Measurements from ENCODE around the gene ABTB1.

DNA sequence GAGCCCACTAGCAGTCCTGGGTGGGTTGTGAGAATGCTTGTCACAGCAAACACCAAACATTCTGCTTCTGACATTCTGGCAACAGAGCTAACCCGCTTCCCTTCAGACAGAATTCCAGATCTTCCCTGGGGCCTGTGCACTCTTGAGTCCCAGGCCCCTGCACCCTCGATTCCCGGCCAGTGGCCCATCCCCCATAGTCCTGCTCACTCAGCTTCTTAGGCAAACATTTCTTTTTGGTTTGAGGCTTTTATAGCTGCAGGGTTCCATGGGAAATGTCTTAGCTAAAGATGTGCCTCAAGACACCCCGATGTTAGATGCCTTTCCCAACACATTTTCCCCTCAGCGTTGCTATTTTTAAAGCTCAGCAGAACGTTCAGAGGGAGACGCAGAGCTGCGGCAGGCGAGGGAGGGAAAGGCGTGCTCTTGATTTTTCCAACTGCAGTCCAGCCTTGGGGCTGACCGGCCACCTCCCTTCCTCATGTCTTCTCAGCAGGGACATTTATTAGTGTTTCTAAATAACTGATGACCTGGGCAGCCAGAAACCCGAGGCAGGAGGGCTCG, 35.2 kb downstream of the ABTB1 start:
- TF ChIP-seq, protein P1, sequence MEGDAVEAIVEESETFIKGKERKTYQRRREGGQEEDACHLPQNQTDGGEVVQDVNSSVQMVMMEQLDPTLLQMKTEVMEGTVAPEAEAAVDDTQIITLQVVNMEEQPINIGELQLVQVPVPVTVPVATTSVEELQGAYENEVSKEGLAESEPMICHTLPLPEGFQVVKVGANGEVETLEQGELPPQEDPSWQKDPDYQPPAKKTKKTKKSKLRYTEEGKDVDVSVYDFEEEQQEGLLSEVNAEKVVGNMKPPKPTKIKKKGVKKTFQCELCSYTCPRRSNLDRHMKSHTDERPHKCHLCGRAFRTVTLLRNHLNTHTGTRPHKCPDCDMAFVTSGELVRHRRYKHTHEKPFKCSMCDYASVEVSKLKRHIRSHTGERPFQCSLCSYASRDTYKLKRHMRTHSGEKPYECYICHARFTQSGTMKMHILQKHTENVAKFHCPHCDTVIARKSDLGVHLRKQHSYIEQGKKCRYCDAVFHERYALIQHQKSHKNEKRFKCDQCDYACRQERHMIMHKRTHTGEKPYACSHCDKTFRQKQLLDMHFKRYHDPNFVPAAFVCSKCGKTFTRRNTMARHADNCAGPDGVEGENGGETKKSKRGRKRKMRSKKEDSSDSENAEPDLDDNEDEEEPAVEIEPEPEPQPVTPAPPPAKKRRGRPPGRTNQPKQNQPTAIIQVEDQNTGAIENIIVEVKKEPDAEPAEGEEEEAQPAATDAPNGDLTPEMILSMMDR (IDR thresholded peaks at IDR 0.05): no peak
- no peak for TF ChIP-seq POLR2A (IDR thresholded peaks at IDR 0.05)
- TF ChIP-seq EP300 (IDR thresholded peaks at IDR 0.05): no peak
- no peak for TF ChIP-seq POLR2AphosphoS5 (IDR thresholded peaks at IDR 0.05)
